Lower leg skin (tissue), 3 donors: ENCODE measurements around the gene ADAM10.

Experiments
- CTCF ChIP-seq, 3 donors: fragments of 450-650 bp; IDR thresholded peaks; one replicate each; pipeline ENCODE4 v1.5.1; 2016; ENCODE audit warnings: antibody characterized with exemption in 3 of 3, mild to moderate bottlenecking in 3 of 3, moderate library complexity in 2 of 3
- POLR2A ChIP-seq, 2 donors: fragments of 450-650 bp; IDR thresholded peaks; one replicate each; pipeline ENCODE4 v1.6.1; 2016 to 2017; ENCODE audit warnings: antibody characterized with exemption in 2 of 2, mild to moderate bottlenecking in 1 of 2, moderate library complexity in 1 of 2

DNA sequence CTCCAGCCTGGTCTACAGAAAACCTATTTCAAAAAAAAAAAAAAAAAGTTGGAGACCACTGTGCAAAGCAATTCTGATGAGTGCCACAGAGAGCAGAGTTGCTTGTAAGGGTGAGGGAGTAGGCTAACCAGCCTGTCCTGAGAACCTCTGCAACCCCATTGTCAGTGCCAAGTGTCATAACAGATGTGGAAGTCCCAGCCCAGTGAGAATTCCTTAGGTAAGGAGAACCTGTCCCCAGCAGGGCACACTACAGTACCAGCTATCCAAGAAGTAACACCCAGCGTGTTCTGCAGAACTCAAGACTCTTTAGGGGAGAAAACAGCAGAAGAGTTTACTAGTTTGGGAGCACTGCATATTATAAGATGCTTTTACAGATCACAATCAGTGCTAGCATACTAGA, 161.4 kb downstream of the ADAM10 start:
- no peak for TF ChIP-seq CTCF (IDR thresholded peaks at IDR 0.05)
- TF ChIP-seq POLR2A (IDR thresholded peaks at IDR 0.05): no peak
